ENCODE results near the gene IFNA6.
A peak's percentile ranks its signal among the peaks of the same experiment; 100 is the strongest.

IFNA6 gene

GRCh38 chr9:21348430-21348970, 2.2 kb downstream of the IFNA6 start:
- POLR2A ChIA-PET: no interaction called here
- CTCF ChIA-PET: interaction anchor here (1.1 to 1.2 kb wide), 3 partner anchors 14 to 48 kb away, joined by 4 read pairs; partner anchors contain the start of gene KLHL9
- DNase-seq (ENCODE audit: extremely low spot score): no peak
- TF ChIP-seq, protein P1, sequence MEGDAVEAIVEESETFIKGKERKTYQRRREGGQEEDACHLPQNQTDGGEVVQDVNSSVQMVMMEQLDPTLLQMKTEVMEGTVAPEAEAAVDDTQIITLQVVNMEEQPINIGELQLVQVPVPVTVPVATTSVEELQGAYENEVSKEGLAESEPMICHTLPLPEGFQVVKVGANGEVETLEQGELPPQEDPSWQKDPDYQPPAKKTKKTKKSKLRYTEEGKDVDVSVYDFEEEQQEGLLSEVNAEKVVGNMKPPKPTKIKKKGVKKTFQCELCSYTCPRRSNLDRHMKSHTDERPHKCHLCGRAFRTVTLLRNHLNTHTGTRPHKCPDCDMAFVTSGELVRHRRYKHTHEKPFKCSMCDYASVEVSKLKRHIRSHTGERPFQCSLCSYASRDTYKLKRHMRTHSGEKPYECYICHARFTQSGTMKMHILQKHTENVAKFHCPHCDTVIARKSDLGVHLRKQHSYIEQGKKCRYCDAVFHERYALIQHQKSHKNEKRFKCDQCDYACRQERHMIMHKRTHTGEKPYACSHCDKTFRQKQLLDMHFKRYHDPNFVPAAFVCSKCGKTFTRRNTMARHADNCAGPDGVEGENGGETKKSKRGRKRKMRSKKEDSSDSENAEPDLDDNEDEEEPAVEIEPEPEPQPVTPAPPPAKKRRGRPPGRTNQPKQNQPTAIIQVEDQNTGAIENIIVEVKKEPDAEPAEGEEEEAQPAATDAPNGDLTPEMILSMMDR (IDR thresholded peaks at IDR 0.05; ENCODE audit: control extremely low read depth, extremely low read depth, low read depth, missing control alignments): no peak

DNA sequence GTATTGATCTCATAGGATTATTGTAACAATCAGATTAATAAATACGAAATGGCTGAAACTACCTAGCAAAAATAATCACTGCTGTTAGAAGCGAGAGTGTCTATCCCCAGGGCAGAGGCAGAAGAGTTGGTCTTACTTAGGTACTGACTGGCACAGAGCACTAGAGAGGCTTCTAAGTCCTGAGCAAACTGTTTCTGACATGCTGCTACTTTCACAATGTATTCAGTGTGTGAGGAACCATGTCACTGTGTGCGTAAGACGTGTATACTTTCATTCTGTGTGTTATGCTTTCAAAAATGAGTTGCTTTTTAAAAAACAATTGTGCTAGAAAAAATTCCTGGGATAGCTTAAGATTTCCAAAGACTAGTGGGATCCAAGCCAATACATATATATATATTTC, 10.0 kb downstream of the IFNA6 start:
- TF ChIP-seq, protein P1 (IDR thresholded peaks at IDR 0.05; ENCODE audit: control extremely low read depth, extremely low read depth, low read depth, missing control alignments): no peak
- POLR2A ChIA-PET: no interaction called here
- no peak for DNase-seq (ENCODE audit: extremely low spot score)
- CTCF ChIA-PET: interaction anchor here (0.9 to 2.3 kb wide), 10 partner anchors 9 to 55 kb away, joined by 3 to 8 read pairs (median 4); no protein-coding TSS in a partner anchor

- ChIA-PET CTCF (interaction anchor here (0.8 to 1.3 kb wide), 4 partner anchors 20 to 153 kb away, joined by 3 to 7 read pairs (median 4); no protein-coding TSS in a partner anchor), POLR2A (no interaction called here)
- TF ChIP-seq, protein P1 (IDR thresholded peaks at IDR 0.05; ENCODE audit: control extremely low read depth, extremely low read depth, low read depth, missing control alignments): no peak
- DNase-seq (ENCODE audit: extremely low spot score): no peak
Observed at GRCh38 chr9:21336457-21336856, 14.2 kb downstream of the IFNA6 start.

DNA sequence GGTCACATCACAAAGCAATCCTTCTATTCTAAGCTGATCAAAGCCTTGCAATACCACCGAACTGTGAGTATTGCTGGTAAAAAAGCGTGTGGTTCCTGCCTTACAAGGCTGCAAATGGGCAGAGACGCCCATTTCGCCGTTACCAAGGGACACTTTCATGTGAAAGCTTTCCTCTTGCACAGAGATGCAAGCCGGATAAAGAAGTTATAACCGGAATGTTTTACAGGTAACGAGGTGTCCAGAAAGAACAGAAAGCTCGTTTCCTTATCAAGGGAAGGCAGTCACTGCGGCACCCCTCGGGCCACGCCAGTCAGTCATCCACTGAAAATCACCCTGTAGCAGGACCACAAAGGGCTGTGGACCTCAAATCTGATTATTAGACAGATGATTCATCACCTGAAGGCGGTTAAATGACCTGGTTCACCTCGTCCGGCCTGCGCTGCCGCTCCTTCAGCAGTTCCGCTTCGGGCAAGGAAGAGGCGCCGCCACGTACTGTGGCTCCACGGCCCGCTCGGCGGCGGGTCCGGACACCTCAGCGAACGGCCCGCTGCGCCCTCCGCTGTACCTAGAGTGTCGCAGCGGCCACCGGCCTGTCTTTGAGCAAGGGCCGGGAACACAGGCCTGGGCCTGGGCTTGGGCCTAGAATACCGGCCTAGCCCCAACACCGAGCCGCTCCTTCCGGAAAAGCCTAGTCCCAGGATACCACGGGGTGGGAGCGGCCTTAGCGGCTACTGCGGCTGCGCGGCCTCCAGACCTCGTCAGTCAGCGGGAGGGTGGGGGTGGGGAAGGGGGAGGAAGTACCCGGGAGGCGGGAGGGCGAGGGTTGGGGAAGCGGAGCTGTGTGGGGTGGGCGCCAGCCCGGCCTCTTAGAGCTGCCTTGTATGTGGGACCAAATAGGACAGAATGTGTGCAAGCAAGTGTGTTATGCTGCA, 15.7 kb downstream of the IFNA6 start, which contains the start of gene KLHL9:
Gene KLHL9, minus strand, starts transcription at position 704 of the 932 bp plus-strand sequence. Its CDS starts 545 bp downstream, at position 159.
- DNase-seq (ENCODE audit: extremely low spot score): peak; percentile 93
- TF ChIP-seq, protein P1 (IDR thresholded peaks at IDR 0.05; ENCODE audit: control extremely low read depth, extremely low read depth, low read depth, missing control alignments): no peak
- ChIA-PET POLR2A (no interaction called here), CTCF (interaction anchor here (0.8 to 3.2 kb wide), 13 partner anchors 9 to 223 kb away, joined by 3 to 27 read pairs (median 4); no protein-coding TSS in a partner anchor)

- TF ChIP-seq, protein P1 (IDR thresholded peaks at IDR 0.05; ENCODE audit: control extremely low read depth, extremely low read depth, low read depth, missing control alignments): no peak
- POLR2A ChIA-PET: no interaction called here
- no peak for DNase-seq (ENCODE audit: extremely low spot score)
- CTCF ChIA-PET: interaction anchor here (0.7 to 3.2 kb wide), 7 partner anchors 15 to 101 kb away, joined by 3 to 27 read pairs (median 5); no protein-coding TSS in a partner anchor
Observed at GRCh38 chr9:21333226-21333625, 17.5 kb downstream of the IFNA6 start.

- ChIA-PET CTCF (interaction anchor here (0.7 to 1.7 kb wide), 5 partner anchors 11 to 123 kb away, joined by 3 to 6 read pairs (median 4); no protein-coding TSS in a partner anchor), POLR2A (no interaction called here)
- TF ChIP-seq, protein P1 (IDR thresholded peaks at IDR 0.05; ENCODE audit: control extremely low read depth, extremely low read depth, low read depth, missing control alignments): no peak
- no peak for DNase-seq (ENCODE audit: extremely low spot score)
Observed at GRCh38 chr9:21331676-21332402, 18.8 kb downstream of the IFNA6 start.

All from GM10248 (cell line).